Measurements from ENCODE around the gene LRRN2.
"Not testable (repeated sequence)": the region's sequence is repeated elsewhere in the genome, so short reads cannot be mapped to it uniquely, and the experiment has no call there.

The LRRN2 gene

GRCh38 chr1:204685236-204686006 lies at the start of gene LRRN2:
LRRN2 (minus strand) TSS chr1:204685738; CDS start chr1:204619992, 65,746 bp downstream.
- peak; percentile 5 for DNase-seq (ENCODE audit: low read depth)

GRCh38 chr1:204735042-204735441 lies 49.5 kb upstream of the LRRN2 start:
- DNase-seq (ENCODE audit: low read depth): no peak

GRCh38 chr1:204733869-204734596 lies 48.5 kb upstream of the LRRN2 start:
- no peak for DNase-seq (ENCODE audit: low read depth)

- DNase-seq (ENCODE audit: low read depth): no peak
These were observed 47.8 kb upstream of the LRRN2 start for GRCh38 chr1:204733289-204733688.

- no peak for DNase-seq (ENCODE audit: low read depth)
These were observed 46.5 kb upstream of the LRRN2 start for GRCh38 chr1:204731985-204732575.

GRCh38 chr1:204731509-204731908 lies 46.0 kb upstream of the LRRN2 start:
- DNase-seq (ENCODE audit: low read depth): no peak

GRCh38 chr1:204730826-204731459 lies 45.4 kb upstream of the LRRN2 start:
- no peak for DNase-seq (ENCODE audit: low read depth)

GRCh38 chr1:204729516-204729915 lies 44.0 kb upstream of the LRRN2 start:
- no peak for DNase-seq (ENCODE audit: low read depth)

- DNase-seq (ENCODE audit: low read depth): no peak
These were observed 42.9 kb upstream of the LRRN2 start for GRCh38 chr1:204728456-204728855.

- DNase-seq (ENCODE audit: low read depth): no peak
These were observed 42.5 kb upstream of the LRRN2 start for GRCh38 chr1:204728045-204728444.

GRCh38 chr1:204727438-204727837 lies 41.9 kb upstream of the LRRN2 start:
- DNase-seq (ENCODE audit: low read depth): not testable (repeated sequence)

GRCh38 chr1:204726478-204726877 lies 40.9 kb upstream of the LRRN2 start:
- DNase-seq (ENCODE audit: low read depth): peak; percentile 68

- no peak for DNase-seq (ENCODE audit: low read depth)
These were observed 40.4 kb upstream of the LRRN2 start for GRCh38 chr1:204725821-204726448.

- DNase-seq (ENCODE audit: low read depth): no peak
These were observed 37.7 kb upstream of the LRRN2 start for GRCh38 chr1:204723131-204723787.

GRCh38 chr1:204721373-204722055 lies 36.0 kb upstream of the LRRN2 start:
- no peak for DNase-seq (ENCODE audit: low read depth)

- no peak for DNase-seq (ENCODE audit: low read depth)
These were observed 31.1 kb upstream of the LRRN2 start for GRCh38 chr1:204716660-204717059.

- DNase-seq (ENCODE audit: low read depth): no peak
These were observed 29.4 kb upstream of the LRRN2 start for GRCh38 chr1:204714861-204715511.

GRCh38 chr1:204714194-204714860 lies 28.8 kb upstream of the LRRN2 start:
- DNase-seq (ENCODE audit: low read depth): no peak

GRCh38 chr1:204713541-204713940 lies 28.0 kb upstream of the LRRN2 start:
- DNase-seq (ENCODE audit: low read depth): no peak

Data from iris pigment epithelial cell (primary cell).